HUDEP-2 (cell line): ENCODE data around the gene VCL.
"Not testable (repeated sequence)": the region's sequence is repeated elsewhere in the genome, so short reads cannot be mapped to it uniquely, and the experiment has no call there.

Experiments used
- DNase-seq, 76 experiments: peaks; one replicate each; lab custom pipeline; 2025; ENCODE audit not compliant: unreplicated experiment in 76 of 76; lab: John Stamatoyannopoulos, UW

VCL gene

DNA sequence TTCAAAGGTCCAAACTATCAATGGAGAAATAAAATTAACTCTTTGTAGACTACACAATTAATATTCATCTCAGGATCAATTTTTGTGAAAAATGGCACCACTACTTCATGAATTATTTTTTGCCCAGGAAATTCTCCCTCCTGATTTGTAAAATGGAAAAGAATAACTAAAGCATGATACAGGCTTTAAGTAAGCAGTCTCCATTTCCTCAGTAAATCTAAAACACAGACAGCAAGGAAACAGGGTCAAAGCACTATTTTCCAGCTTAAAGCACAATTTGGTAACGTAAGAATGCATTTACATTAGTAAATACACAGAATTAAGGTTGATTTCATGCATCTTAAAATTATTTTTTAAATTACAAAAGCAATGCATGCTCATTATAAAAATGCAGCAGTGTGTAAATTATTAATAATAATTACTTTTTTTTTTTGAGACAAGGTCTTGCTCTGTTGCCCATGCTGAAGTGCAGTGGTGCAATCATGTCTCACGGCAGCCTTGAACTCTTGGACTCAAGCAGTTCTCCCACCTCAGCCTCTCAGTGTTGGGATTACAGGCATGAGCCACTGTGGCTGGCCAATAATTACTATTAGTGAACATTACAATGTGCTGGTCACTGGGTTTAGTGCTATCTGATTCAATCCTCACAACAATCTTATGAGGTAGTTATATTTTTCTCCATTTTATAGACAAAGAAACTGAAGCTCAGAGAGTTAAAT lies 26.1 kb upstream of the VCL start:
- no peak for DNase-seq

DNA sequence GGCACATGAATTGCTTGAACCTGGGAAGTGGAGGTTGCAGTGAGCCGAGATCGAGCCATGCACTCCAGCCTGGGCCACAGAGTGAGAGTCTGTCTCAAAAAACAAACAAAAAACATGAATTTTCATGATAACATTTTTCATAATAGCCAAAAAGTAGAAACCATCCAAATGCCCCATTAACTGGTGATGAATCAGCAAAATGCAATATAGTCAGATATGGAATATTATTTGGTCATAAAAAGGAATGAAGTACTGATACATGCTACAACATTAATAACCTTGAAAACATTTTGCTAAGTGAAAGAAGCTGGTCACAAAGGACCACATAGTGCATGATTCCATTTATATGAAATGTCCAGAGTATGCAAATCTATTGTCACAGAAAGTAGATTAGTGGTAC lies 24.5 kb upstream of the VCL start:
- no peak for DNase-seq

DNA sequence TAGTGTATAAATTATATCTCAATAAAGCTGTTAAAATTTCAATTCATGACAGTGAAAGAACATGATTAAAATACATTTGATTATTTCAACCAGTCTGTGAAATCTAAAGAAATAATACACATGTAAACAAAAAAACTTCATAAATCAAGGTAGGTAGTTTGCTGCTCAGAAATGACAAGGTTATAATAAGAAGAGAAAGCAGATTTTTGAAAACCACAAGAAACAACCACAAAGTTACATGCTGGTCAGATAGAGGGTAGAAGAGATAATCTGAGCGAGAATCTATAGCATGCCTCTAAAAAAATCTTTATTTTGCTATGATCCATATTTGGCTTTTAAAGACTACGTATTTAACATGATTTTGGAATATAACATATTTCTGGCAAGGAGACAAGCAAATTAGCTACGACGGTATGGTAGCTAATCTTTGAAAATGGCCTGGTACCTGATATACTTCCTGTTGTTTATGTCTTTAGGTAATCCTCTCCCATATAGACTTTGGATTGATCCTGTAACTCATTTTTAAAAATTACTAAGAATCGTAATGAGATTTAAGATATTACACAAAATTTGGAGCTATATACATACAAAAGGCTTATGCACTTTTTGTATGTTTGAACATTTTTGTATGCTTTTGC lies 23.5 kb upstream of the VCL start:
- no peak for DNase-seq

DNA sequence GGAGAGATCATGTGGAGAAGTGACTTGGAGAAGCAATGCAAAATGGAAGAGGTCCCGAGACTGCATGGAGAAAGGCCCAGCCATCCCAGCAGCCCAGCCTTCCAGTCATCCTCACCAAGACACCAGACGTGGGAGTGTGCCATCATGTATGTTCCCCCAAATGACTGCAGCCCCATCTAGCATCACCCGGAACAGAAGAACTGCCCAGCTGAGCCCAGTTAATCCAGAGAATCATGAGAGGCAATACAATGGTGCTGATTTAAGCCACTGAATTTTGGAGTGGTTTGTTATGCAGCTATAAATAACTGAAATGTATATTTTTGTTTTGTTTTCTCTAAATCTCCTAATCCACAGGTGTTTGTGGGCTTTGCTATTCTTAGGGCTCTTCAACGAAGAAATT lies 22.5 kb upstream of the VCL start:
- no peak for DNase-seq

DNA sequence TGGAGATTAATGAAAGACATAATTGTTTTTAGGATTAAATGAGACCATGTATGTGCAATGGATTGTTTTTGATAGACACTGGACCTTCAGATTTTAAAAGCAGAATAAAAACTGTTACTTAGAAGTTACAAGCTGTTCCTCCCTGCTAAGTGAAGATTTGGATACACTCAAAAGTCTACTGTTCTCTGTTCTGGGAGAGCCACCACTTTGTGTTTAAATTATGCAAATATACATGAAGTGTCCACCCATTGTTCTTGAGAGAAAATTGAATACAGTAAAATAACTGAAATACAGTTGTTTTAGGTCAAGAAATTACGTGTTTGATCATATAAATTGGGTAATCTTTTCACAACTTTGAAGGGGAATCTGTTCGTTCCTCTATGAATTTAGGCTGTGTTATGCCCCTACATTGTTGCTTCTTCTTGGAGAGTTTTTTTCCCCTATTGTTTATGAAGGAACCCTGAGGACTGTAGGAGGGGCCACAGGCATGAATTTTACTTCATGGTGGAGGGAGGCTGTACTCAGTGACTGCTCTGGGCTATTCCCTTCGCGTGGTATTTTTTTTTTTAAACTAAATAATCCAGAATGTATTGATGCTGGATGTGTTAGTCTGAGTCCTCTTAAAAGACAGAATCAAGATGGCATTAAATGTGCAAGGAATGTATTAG lies 18.6 kb upstream of the VCL start:
- DNase-seq = no peak

DNA sequence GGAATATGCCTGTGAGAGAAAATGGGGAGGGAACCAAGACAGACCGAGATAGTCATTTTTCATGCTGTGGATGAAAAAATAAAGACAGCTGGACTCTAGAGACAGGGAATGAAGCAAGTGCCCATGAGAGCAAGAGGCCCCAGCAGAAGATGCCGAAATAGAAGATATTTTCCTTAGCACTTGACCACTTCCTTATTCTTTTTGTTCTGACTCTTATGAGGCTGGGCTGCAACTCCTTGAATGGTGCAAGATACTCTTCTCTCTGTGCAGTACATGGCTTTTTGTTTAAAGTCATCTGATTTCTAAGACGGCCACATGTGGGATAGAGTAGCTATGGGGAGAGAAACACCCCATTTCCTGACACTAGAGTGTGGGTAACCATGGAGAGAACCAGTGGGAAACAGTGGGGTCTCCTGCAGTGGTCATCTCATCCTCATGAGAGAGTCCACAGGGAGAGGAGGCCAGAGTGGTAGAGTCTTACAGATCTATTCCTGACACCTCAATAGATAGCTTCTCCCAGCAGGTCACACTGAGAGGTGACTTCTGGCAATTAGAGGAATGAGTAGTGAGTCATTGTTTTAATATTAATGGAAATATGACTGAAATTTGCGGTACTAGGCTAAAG lies 18.0 kb upstream of the VCL start:
- no peak for DNase-seq

DNA sequence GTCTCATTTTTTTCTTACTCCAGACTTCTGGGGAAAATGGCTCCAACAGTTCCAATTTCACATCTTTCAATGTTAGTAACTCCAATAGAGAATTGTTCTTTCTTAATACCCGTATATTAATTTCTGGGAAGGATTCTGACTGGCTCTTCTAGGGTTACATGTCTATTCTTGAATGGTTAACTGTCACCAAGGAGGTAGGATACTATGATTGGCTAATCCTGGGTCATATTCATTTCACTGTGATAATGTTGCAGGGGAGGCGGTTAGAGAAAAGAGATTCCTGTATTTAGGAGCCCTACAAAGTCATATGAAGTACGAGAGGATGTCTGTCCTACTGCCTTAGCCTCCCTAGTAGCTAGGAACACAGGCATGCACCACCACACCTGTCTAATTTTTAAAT lies 16.1 kb upstream of the VCL start:
- DNase-seq = no peak

DNA sequence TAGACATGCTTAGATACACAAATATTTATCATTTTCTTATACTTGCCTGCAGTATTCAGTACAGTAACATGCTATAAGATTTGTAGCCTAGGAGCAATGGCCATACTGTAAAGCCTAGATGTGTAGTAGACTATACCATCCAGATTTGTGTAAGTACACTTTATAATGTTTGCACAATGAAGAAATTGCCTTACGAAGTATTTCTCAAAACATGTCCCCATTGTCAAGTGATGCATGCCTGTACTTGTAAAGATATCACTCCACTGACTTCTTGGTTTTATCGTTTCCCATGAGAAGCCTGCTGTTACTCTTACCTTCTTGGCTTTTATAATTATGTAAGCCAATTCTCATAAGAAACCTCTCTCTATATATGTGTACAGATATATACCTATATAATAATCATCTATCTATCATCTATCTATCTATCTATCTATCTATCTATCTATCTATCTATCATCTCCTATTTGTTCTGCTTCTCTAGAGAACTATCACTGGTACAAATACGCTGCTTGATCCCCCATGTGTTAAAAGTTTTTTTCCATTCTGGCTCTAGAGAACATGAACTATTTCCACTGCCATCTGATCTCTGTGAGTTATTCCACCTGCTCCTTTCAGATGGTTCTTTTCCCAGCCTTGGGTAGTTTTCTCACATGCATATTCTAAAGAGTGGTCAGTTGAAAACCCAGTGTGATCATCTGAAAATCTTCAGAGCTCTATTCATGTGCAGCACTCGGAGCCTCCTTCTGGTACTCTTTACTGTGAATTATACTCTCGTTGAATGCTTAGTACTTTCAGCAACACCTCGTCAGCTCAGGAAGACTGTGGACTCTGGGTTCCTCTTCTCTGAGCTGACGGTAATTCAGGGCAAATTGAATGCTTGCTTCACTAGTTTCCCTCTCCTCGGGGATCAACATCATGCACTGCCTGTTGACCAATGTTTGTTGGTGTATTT lies 14.5 kb upstream of the VCL start:
- DNase-seq = no peak

DNA sequence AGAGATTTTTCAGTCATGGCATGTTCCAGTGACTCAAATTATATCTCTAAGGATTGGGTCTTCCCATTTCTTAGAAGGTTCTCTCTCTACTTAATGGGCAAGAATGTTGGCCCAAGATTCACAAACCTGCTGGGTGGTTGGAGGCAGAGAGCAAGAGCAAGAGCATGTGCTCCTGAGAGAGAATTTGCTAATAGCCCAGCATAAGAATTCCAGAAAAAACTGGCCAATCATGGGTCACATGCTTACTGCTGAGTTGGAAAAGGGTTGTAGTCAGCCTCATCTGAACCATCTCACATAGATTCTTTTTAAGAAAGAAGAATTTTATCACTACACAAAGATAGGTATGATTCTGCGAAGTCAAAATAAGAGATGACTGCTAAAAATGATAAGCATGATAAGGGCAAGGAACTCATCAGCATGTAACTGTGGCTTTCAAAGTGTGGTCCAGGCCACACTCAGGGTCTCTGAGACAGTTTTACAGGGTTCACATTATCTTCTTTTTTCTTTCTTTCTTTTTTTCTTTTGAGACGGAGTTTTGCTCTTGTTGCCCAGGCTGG lies 8.2 kb upstream of the VCL start:
- peak in 9 of 76 experiments; percentile 10 to 52 (median 15) for DNase-seq

DNA sequence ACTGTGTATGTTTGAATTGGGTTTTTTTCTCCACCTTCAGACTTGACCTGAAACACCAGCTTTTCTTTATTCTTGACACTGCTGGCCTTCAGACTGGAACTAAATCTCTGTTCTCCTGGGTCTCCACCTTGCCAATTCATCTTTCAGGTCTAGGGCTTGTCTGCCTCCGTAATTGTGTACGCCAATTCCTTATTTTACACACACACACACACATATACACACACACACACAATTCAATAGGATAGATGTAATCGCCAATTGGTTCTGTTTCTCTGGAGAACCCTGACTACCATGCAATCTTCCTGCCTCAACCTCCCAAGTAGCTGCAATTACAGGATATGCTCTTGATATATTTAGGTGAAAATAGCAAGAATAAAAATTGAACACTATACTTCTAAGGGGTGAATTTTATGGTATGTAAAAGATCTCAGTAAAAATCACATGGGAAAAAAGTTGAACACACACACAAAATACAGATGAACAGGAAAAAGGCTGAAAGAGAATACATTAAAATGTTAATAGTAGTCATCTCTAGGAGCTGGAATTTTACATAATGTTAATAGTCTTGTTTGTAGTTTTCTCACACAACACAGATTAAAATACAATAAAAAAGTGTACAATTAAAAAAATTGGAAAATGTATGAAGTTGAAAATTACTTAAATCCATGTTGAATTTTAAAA lies 6.6 kb upstream of the VCL start:
- DNase-seq = no peak

DNA sequence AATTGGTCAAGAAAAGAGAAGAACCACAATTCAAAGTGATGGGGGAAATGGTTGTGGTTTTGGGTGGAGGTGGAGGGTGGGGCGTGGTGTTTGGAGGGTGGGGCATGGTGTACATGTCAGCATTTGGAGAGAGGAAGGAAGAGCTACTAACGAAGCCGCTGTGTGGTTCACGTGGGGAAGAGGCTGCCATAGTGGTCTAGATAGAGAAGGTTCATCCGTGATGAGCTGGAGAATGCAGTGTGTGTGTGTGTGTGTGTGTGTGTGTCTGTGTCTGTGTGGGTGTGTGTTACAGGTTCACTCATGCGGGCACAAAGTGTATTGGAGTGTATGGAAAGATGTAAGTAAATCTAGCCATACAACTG lies 6.1 kb upstream of the VCL start:
- peak in 69 of 76 experiments; percentile 13 to 82 (median 57) for DNase-seq

DNA sequence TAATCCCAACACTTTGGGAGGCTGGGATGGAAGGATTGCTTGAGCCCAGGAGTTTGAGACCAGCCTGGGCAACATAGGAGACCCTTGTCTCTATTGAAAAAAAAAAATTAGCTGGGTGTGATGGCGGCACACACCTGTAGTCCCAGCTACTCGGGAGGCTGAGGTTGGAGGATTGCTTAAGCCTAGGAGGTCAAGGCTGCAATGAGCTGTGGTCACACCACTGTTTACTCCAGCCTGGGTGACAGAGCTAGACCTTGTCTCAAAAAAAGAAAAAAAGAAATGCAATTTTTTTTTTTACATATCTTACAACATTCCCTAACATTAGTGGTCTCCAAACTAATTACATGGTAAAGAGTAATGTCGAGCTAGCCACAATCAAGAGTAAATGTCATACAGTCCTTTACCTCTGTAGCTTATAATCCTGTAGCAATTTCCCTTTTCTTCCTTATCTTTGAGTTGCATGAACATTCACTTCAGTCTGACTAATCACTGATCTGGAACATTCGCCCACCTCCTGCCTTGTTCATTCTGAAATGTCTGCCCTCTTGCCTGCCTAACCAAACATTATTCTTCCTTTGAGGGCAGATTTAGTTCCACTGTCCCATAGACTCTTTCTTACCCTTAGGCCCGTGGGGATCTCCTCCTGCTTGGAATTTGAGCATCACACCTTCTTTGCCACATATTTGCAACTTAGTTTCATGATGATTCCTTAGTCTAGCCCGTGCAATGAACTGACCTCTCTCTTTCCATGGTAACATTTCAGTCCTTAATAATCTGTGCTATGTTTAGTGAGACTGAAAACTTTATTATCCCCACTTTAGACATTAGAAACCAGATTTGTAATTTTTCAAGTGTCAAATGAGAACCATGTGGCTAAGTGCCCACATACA lies 4.8 kb upstream of the VCL start:
- peak in 55 of 76 experiments; percentile 2 to 78 (median 37) for DNase-seq

DNA sequence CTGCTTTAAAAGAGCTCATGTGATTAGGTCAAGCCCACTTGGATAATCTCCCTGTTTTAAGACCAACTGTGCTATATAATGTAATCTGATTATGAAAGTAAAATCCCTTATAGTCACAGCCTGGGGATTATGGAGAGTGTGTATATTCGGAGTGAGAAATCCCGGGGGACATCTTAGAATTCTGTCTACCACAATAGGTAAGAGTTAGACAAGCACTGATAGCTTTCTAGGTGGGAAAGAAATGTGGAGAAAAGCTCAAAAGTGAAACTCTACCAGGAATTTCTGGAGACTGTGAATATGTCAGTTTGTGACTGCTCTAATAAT lies 2.9 kb upstream of the VCL start:
- DNase-seq = no peak

DNA sequence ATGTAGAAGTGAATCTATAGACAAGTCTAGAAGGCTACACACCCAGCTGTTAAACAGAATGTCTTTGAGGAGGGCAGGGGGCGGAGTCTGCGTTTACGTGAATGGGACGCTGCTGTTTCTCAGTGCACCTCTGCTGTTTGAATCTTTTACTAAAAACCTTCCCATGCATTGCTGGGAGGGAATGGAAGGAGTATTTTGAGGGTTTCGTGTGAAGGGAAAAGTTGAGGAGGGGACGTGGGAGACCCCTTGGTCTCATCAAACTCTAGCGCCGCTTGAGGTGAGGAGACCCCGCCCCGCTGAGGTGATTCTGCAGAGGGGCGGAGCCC lies 492 bp upstream of the VCL start:
- peak in 46 of 76 experiments; percentile 15 to 95 (median 58) for DNase-seq

DNA sequence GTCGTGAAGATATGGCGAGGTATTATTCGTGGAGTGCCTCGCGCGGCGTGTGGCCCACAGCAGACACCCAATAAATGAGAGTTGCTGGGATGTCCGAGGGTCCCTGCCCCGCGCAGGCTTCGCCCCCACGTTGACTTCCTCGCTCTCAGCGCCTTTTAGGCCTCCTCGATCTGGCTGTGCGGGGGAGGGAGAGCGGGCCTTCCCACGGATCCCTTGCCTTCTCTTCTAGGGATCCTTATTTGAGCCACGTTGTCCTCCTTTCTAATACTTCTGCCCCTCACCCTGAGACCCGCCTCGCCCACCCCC lies 660 bp downstream of the VCL start:
- DNase-seq = no peak

DNA sequence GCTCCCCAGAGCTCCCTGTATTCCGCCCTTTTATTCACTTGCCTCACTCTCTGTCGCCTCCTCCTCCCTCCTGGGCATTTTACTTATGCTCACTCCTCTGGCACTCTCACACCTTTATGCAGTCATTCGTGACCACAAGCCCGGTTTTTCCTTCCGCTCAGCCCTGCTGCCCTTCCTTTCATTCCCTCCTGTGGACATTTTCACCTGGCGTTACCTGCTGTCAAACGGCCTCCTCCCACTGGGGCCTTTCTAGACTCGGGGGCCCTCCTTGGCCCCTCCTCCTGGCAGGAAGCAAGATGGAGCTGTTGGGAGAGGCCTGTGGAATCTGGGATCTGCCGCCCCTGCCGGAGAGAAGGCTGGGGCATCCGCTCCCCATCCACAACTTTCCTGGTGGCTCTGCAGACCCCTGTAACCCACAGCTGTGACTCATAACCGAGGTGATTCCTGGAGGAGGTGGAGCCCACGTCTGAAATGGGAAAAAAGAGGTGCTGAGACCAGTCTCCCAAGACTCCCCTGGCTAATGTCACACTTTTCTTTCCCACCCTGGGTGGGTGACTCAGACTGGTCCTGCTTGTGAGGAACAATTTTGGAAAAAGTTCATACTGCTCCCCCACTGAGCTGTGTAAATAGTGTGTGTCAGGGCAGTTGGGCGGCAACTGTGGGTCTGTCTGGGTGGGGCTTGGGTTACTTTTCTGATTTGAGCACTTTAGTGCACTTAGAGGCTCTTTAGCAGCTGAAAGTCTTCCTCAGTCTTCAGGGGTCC lies 1.2 kb downstream of the VCL start:
- peak in 2 of 76 experiments; percentile 8 to 35 for DNase-seq

DNA sequence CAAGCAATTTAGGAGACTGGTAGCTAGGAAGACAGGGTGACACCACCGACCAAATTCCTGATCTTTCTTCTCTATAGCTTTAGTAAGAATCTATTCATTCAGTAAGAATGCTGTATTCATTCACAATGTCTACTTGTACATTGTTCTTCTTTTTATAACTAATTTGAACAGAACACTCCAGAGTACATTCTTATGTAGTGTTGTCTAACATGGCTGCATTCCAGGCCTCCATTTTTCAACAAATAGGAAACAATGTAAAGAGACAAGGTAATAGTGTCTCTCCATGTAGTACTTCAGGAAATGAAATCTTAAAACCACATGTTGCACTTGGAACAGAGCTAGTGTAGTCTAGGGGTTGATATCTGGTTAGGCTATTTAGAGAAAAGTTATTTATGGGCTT lies 1.8 kb downstream of the VCL start:
- no peak for DNase-seq

DNA sequence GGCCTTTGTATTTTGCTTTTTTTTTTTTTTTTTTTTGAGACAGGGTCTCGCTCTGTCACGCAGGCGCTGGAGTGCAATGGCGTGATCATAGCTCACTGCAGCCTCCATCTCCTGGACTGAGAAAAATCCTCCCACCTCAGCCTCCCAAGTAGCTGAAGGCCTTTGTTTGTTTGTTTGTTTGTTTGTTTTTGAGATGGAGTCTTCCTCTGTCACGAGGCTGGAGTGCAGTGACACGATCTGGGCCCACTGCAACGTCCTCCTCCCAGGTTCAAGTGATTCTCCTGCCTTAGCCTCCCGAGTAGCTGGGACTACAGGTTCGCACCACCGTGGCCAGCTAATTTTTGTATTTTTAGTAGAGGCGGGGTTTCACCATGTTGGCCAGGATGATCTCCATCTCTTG lies 2.3 kb downstream of the VCL start:
- not testable (repeated sequence) for DNase-seq
